Parathyroid adenoma (tissue), 2 donors: ENCODE data around the gene RTP5.

Experiments used
- H2AFZ ChIP-seq: fragments of 300-600 bp; sonication (generic); one replicate; pipeline ENCODE4 v1.7.0; 2017; ENCODE audit warnings: antibody characterized with exemption, mild to moderate bottlenecking
- H3K27ac ChIP-seq: fragments of 300-600 bp; sonication (generic); one replicate; pipeline ENCODE4 v1.7.0; 2017
- H3K27me3 ChIP-seq: fragments of 300-600 bp; sonication (generic); one replicate; pipeline ENCODE4 v1.7.0; 2017; ENCODE audit warnings: low read length; ENCODE audit not compliant: control insufficient read depth, insufficient read depth
- H3K36me3 ChIP-seq: fragments of 300-600 bp; sonication (generic); one replicate; pipeline ENCODE4 v1.7.0; 2017; ENCODE audit warnings: low read length; ENCODE audit not compliant: control insufficient read depth, insufficient read depth
- H3K4me1 ChIP-seq: fragments of 300-600 bp; sonication (generic); one replicate; pipeline ENCODE4 v1.7.0; 2017; ENCODE audit warnings: control low read depth
- H3K4me2 ChIP-seq: fragments of 300-600 bp; sonication (generic); one replicate; pipeline ENCODE4 v1.7.0; 2017; ENCODE audit warnings: low read length
- H3K4me3 ChIP-seq: fragments of 300-600 bp; sonication (generic); one replicate; pipeline ENCODE4 v1.7.0; 2017; ENCODE audit warnings: low read depth, low read length
- H3K79me2 ChIP-seq: fragments of 300-600 bp; sonication (generic); one replicate; pipeline ENCODE4 v1.7.0; 2017; ENCODE audit warnings: control low read depth
- H3K9ac ChIP-seq: fragments of 300-600 bp; sonication (generic); one replicate; pipeline ENCODE4 v1.7.0; 2017; ENCODE audit warnings: mild to moderate bottlenecking
- H3K9me3 ChIP-seq: fragments of 300-600 bp; sonication (generic); one replicate; pipeline ENCODE4 v1.7.0; 2017; ENCODE audit warnings: low read length; ENCODE audit not compliant: control insufficient read depth
- TF ChIP-seq, protein P1 (sequence below): fragments of 300-600 bp; sonication (generic); IDR thresholded peaks from one replicate; pipeline ENCODE4 v1.7.0; 2017; ENCODE audit warnings: antibody characterized with exemption, mild to moderate bottlenecking
- donor health status: primary hyperparathyroidism.

The RTP5 gene

DNA sequence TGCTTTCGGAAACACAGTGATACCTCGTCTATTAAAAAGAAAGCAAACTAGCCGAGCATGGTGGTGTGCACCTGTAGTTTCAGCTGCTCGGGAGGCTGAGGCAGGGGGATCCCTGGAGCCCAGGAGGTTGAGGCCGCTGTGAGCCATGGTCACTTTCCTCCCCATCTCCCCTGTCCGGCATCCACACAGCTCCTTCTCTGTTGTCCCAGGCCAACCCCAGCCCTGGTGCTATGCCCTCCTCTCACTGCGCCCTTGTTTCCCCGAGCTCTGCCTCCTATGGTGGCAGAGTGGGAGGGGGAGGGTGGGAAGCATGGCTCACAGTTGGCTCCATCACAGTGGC is 15.4 kb downstream of the RTP5 start:
- H3K9me3 ChIP-seq = no peaks in the 10 kb centered on the region
- H3K4me2 ChIP-seq = no peak overlapping the region
- no peak overlapping the region for H3K4me3 ChIP-seq
- no peaks in the 10 kb centered on the region for H3K36me3 ChIP-seq
- no peaks in the 10 kb centered on the region for H3K27me3 ChIP-seq
- H3K9ac ChIP-seq = no peak overlapping the region
- no peak overlapping the region for H3K27ac ChIP-seq
- H3K4me1 ChIP-seq = peaks cover 5% of the 10 kb centered on the region
- no peak overlapping the region for H2AFZ ChIP-seq
- no peaks in the 10 kb centered on the region for H3K79me2 ChIP-seq
- TF ChIP-seq, protein P1, sequence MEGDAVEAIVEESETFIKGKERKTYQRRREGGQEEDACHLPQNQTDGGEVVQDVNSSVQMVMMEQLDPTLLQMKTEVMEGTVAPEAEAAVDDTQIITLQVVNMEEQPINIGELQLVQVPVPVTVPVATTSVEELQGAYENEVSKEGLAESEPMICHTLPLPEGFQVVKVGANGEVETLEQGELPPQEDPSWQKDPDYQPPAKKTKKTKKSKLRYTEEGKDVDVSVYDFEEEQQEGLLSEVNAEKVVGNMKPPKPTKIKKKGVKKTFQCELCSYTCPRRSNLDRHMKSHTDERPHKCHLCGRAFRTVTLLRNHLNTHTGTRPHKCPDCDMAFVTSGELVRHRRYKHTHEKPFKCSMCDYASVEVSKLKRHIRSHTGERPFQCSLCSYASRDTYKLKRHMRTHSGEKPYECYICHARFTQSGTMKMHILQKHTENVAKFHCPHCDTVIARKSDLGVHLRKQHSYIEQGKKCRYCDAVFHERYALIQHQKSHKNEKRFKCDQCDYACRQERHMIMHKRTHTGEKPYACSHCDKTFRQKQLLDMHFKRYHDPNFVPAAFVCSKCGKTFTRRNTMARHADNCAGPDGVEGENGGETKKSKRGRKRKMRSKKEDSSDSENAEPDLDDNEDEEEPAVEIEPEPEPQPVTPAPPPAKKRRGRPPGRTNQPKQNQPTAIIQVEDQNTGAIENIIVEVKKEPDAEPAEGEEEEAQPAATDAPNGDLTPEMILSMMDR = no peak

DNA sequence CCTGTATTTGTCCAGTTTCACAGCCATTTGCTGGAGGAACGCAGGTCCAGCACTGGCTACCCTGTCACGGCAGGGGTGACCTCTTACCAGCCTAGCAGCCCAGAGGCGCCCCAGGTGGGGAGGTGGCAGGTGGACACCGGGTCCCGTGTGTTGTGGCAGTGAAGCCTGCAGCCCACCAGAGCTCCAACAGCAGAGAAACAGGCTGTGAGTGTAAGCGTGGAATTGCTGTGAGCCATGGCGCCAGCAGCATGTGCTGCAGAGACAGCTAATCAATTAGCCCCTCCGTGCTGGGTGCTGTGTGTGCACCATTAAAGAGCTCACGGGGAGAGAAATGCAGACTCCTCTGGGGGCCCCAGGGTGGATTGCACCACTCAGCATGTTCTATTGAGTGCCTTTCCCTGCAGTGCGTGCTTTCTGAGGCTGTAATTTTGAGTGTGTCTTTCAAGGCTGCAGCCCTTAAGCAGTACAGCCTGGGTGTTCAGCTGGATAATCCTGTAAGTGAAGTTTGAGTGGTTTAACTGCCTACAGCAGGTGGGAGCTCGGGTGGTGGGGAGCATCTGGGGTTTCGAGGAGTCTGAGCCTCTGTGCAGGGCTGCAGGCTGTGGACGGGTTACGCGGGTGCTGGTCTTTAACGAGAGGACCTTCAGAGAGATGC is 15.9 kb downstream of the RTP5 start:
- no peak overlapping the region for H3K4me3 ChIP-seq
- H3K9ac ChIP-seq = no peak overlapping the region
- no peaks in the 10 kb centered on the region for H3K9me3 ChIP-seq
- peaks cover 5% of the 10 kb centered on the region for H3K4me1 ChIP-seq
- H2AFZ ChIP-seq = no peak overlapping the region
- TF ChIP-seq, protein P1 = no peak
- H3K27ac ChIP-seq = no peak overlapping the region
- H3K27me3 ChIP-seq = no peaks in the 10 kb centered on the region
- no peaks in the 10 kb centered on the region for H3K79me2 ChIP-seq
- no peaks in the 10 kb centered on the region for H3K36me3 ChIP-seq
- H3K4me2 ChIP-seq = no peak overlapping the region

DNA sequence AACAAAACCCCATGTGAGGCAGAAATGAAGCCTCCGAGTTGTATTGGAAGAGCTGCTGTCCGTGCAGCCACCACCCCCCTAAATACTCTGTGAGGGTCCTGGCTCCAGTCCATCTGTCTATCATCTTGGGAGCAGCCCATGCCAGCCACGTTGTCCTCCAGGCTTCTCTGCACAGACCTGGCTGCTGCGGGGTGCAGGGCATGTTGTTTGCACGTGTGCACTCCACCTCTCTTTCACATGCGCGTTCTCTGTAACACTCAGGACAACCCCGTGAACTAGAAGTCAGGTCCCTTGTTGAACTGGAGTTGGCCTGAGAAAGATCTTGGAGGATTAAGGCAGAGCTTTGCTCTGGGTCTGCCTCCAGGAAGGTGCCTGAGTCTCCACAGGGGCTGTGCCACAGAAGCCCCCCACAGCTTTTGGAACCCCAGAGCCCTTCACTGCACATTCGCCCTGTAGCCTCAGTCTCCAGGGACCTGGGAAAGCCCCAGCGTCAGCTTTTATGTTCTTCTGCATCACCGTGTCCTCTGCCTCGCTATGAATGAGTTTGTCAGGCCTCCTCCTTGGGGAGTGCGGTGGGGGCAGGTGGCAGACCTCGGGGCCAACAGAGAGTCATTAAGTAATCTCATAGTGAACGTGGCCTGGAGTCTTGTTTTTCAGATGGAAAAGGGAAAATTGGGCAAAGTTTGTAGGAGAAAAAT is 16.6 kb downstream of the RTP5 start:
- H3K4me3 ChIP-seq = no peak overlapping the region
- H3K27me3 ChIP-seq = no peaks in the 10 kb centered on the region
- H3K9ac ChIP-seq = no peak overlapping the region
- TF ChIP-seq, protein P1 = no peak
- H3K36me3 ChIP-seq = no peaks in the 10 kb centered on the region
- no peak overlapping the region for H3K27ac ChIP-seq
- H3K79me2 ChIP-seq = no peaks in the 10 kb centered on the region
- H3K4me2 ChIP-seq = no peak overlapping the region
- H2AFZ ChIP-seq = no peak overlapping the region
- H3K4me1 ChIP-seq = peaks cover 5% of the 10 kb centered on the region
- no peaks in the 10 kb centered on the region for H3K9me3 ChIP-seq

DNA sequence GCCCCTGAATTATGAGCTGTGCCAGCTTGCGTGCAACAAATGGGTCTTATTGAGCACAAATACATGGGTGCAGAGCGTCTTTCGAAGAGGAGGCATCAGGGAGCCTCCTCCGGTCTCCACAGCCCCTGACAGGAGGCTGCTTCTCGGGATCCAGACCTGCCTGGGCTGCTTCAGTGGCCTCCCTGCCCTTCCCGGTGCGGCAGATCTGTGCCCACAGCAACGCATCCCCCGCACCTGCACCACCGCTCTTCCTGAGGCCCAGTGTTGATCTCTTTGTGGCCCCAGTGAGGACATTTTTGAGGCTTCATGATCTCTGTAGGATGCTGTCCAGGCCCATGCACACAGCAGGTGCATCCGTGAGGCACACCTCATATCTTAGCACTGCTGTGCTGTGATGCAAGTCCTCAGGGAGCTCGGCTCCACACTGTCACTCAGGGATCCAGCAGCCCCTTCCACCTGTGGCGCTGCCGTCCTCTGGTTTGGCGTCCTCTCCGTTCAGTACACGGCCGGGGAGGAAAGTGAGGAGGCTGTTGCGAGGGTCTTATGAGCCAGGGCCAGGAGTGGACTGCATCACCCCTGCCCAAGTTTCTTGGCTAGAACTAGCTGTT is 17.4 kb downstream of the RTP5 start:
- TF ChIP-seq, protein P1 = no peak
- Histone ChIP-seq H3K9ac (no peak overlapping the region), H3K4me3 (no peak overlapping the region), H3K27ac (no peak overlapping the region), H3K4me1 (peaks cover 3% of the 10 kb centered on the region), H2AFZ (no peak overlapping the region), H3K4me2 (no peak overlapping the region), H3K9me3 (no peaks in the 10 kb centered on the region), H3K79me2 (no peaks in the 10 kb centered on the region), H3K27me3 (no peaks in the 10 kb centered on the region), H3K36me3 (no peaks in the 10 kb centered on the region)
